GM19043 (cell line): ENCODE results near the gene RANBP17.
"Not testable (repeated sequence)": the region's sequence is repeated elsewhere in the genome, so short reads cannot be mapped to it uniquely, and the experiment has no call there.

Source experiments
- ATAC-seq: cut with Tn5 transposase; IDR thresholded peaks from one replicate; pipeline ENCODE4 v1.9.1; 2021; ENCODE audit warnings: low read depth; ENCODE audit not compliant: unreplicated experiment

Gene RANBP17

DNA sequence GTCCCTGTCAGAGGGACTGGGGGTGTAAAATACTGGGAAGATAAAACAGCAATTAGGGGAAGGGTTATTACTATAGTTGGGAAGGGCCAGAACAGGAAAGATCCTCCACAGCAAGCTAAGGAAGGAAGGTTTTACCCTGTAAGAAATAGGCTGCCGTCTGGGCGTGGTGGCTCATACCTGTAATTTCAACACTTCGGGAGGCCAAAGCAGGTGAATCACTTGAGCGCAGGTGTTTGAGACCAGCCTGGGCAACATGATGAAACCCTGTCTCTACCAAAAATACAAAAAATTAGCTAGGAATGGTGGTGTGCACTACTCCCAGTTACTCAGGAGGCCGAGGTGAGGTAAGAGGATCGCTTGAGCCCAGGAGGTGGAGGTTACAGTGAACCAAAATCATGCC, 282.1 kb downstream of the RANBP17 start:
- no peak for ATAC-seq

DNA sequence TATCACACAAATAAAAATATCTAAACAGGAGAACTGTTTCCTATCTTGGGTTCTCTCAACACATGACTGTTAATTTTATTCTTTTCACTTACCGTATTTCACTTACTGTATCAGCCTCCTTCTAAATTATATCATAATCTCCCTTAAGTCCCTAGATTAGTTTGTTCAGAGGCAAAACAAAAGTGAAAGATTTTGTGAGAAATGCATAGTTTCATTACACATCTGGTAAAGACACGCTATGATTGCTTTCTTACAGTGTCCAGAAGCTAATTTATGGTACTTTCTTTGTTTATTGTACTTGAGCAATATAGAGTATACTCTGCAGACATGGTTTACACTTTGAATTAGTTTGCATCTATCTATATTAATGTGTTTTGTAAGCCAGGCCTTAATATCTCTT, 287.5 kb downstream of the RANBP17 start:
- ATAC-seq: no peak

DNA sequence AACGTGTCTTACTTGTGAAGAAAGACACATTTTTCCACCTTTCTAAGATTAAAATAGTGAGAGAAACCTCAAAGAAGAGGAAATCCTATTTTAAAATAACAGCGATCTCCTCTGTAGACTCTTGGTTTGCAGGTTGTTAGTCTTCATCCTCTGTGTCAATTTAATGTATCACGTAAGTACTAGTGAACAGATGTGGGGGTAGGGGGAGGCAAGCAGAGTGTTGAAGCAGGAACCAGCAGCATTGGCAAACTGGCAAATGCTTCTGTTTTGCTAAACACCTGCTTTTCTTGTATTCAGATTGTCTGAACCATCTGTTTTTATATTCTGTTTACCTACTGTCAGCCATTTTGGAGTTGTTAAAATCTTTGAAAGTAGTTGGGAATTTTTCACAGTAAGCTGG, 288.0 kb downstream of the RANBP17 start:
- no peak for ATAC-seq

DNA sequence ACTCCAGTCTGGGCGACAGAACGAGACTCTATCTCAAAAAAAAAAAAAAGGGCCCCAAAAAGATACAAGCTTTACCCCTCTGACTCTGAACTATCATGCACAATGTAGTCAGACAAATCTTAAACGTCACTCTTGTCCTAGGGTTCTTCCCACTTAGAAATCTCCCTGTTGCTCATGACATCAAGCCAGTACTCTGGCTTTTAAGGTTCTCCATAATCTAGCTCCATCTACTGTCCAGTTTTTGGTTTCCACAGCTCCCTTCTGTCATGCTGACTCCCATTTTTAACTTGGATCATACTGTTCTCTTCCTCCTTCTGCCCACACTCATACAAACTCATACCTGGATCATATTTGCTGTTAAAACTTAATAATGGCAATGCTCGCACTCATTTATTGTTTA, 290.6 kb downstream of the RANBP17 start:
- ATAC-seq: no peak

DNA sequence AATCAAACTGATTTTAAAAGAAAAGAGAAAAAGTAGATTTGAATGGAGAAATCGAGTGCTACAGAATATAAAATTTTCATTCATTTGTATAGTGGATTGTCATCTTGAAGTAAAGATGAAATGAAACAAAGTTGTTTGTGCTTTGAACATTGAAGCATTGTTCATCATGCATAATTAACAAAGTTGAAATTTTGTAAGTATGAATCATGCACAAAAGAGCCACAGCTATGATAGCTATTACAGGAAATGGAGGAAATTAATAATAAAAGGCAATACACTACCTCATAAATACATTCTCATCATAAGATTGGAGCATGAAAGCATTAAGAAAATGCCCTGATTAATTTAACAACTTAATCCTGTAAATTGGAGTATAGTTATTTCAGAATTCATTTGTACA, 293.8 kb downstream of the RANBP17 start:
- ATAC-seq: no peak

DNA sequence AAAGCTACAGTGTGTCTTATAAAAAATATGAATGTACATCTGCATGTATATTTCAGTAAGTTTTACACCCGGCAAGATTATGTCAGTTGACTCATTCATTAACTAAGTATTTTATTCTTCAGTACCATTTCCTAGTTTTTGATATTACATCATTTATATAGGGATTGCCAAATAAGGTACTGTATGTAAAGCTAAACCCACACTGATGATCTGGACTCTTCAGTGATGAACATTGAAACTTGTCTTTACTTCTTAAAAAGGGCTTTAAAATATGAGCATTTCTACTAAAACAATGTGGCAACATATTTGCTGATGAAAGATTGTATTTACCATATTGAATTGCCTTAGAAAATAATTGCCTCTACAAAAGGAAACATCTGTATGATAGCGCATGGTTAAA, 295.5 kb downstream of the RANBP17 start:
- ATAC-seq: no peak

DNA sequence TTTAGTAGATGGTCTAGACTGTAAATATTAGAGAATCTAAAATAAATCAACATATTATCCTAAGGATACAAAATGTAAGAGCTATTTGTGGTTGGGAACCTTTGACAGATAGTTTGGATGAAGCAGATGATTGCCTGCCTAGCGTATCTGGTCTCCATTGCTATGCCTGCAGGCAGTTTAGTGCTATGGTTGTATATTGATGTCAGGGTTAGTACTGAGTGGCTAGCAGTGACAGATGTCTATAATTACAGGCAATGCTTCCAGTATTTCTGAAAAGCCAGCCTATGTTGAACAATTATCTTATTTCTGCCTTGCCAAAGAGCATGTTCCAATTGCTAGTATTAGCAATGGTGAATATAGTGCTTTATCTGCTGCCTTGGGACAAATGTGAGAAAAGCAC, 296.0 kb downstream of the RANBP17 start:
- no peak for ATAC-seq

DNA sequence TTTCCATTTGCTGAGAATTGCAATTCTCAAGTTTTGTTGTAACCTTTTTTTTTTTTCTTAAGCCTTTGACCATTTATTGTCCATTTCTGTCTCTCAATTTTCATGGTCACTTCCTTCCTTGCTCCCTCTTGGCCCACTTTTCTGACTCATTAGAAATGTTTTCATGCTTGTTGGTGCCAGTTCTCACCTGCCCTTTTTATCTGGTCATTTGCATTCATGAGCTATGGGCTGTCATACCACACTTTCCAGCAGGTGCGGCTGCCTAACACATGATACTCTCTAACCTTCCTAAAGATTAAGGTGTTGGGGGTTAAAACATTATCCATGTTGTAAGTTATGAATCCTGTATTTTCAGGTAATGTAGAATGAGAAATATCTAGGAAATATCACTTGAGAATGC, 296.8 kb downstream of the RANBP17 start:
- no peak for ATAC-seq

DNA sequence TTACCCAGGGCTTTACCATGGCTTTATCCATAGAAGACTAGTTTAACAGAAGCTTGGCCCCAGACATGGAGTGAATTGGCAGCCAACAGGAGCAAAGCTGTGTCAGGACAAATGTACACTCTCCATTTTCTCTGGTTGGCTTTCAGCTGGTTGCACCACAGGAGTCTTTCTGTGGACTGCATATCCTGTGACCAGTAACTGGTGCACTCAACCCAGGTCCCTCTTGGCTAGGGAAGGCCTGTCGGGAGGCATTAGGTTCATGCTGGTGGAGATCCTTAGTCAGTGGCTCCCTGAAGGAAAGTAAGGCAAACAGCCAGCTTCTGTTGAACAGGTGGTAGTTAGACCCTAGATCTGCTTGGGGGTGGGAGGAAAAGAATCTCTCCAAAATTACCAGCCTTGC, 300.3 kb downstream of the RANBP17 start:
- no peak for ATAC-seq

DNA sequence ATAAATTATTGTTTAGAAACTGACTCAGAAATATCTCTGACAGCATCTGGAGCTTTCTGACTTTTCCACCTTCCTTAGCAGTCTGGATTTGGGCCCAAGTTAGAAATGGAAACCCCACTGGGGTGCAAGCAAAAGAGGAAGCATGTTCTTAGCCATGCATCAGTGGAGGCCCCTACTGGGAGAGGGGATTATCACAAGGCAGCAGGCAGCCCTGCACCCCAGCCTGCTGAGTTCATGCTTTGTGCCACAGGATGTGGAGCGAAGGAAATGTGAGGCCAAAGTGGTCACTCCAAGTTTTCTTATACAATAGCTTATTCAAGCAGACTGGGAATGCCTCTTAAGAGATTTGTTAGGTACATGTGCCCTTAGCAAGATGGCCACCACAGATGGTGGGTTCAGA, 300.8 kb downstream of the RANBP17 start:
- ATAC-seq: no peak

DNA sequence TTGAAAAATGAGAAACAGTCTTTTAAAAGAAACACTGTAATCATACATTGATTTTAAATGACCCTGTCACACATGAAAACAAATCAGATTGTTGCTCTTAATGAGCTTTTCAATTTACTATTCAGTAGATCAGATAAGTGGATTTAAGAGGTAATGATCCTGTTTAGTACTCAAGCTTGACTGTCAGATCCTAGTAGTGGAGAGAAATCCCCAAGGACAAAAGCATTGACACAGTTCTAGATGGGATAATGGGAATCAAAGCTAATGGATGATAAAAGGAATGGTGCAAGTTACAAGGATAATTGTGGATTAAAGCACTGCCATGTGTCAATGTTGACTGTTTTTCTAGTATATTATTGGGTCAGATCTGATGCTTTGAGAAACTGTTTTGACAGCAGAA, 304.9 kb downstream of the RANBP17 start:
- ATAC-seq: no peak

DNA sequence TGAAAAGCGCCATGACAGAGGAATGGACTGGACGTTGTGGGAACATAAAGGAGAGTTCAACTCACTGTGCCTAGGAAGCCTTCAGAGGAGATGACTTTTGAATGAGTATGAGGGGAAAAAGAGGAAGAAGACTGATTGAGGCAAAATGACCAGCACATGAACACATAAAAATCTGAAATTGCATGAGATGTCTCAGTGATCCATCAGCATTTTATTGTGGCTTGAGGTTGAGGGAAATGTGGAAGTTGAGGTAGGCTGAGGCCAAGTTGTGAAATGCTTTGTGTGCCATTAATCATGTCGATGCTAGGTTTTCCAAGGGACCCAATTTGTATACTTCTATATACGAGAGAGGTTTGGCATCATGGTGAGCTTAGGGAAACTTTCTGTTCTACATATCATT, 306.4 kb downstream of the RANBP17 start:
- ATAC-seq: no peak

DNA sequence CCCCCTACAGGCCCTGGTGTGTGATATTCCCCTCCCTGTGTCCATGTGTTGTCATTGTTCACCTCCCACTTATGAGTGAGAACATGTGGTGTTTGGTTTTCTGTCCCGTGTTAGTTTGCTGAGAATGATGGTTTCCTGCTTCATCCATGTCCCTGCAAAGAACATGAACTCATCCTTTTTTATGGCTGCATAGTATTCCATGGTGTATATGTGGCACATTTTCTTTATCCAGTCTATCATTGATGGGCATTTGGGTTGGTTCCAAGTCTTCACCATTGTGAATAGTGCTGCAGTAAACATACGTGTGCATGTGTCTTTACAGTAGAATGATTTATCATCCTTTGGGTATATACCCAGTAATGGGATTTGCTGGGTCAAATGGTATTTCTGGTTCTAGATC, 313.1 kb downstream of the RANBP17 start:
- not testable (repeated sequence) for ATAC-seq

DNA sequence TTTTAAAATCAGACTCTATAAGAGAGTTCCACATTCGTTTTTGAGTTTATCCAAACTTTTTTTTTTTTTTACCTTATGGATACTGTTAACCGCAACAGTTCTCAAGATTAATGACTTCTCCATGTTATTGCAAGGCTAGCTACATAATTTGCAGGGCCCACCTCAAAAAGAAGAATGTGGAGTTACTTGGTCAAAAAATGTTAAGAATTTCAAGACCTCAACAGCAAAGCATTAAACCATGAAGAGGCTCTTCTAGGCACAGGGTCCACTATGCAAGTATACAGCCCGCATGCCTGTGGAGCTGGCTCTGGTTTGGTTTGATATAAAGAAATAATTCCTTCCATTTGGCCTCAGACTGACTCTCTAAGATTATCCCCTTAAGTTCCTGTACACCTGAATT, 313.9 kb downstream of the RANBP17 start:
- no peak for ATAC-seq

DNA sequence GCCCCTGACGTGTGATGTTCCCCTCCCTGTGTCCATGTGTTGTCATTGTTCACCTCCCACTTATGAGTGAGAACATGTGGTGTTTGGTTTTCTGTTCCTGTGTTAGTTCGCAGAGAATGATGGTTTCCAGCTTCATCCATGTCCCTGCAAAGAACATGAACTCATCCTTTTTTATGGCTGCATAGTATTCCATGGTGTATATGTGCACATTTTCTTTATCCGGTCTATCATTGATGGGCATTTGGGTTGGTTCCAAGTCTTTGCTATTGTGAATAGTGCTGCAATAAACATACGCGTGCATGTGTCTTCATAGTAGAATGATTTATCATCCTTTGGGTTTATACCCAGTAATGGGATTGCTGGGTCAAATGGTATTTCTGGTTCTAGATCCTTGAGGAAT, 316.4 kb downstream of the RANBP17 start:
- ATAC-seq: not testable (repeated sequence)

DNA sequence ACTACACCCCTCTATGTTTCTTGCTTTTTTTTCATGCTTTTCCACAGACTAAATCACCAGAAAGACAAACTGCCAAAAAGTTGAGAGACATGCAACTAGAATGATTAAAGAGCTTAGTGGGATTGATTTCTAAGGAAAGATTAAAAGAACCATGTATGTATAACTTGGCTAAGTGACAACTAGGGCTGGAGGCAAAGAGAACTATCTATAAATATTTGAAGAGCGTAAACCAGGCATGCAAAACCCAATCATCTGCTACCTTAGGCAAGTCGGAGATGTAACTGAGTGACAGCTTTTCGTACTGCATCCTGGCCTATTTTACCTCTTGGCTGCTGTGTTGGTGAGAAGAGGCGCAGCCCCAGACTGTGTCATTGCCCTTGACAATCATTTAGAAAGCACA, 326.2 kb downstream of the RANBP17 start:
- no peak for ATAC-seq

DNA sequence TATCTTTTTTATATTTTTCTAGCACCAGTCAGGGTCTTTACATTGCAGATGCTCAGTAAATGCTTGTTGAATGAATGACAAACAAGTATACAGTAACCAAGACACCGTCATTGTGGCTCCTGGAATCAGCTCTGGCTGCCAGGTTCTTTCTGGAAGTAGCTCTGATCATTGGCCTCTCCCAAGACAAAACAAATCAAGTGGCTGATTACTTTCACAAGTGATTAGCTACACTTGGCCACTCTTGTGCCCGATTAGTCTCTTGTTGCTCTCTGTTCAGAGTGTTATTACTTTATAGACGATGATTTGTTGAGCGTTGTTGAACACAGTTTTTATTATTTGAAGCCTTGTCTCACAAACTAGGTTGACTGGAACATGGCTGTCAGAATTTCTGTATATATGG, 327.6 kb downstream of the RANBP17 start:
- no peak for ATAC-seq

DNA sequence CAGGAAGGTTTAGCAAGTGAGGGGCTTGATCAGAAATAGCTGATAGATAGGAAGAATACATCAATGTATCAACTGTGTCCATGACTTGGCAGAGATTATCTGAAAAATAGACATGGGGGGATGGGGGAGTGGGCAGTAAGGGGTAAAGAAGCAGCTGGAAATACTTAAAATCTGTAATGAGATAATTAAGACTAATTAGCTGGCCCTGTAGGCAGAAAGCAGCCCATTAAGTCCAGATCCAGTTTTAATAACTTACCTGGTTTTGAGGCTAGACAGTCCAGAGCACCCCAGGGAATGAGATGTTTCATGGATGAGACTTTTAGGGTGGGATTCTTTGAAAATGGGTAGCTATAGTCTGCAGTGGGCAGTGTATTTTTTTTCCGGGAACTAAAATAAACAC, 330.3 kb downstream of the RANBP17 start:
- ATAC-seq: no peak

DNA sequence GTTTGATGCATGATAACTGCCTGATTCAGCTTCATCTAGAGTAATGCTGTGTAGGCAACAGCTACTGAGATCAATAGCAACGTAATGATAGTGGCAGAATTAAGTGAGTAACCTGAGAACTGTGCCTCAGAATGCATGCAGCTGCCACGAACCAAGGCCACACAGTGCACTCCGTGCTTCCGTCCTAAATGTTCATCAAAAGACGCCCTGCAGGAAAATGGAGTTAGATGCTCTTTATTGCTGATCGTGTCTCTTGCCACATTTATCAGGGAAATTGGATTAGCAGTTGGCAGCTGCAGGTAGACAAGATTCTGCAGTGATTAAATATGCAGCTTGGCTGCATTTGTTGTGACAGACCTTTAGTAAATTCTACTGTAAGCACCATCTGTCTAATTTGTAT, 339.5 kb downstream of the RANBP17 start:
- ATAC-seq: no peak

DNA sequence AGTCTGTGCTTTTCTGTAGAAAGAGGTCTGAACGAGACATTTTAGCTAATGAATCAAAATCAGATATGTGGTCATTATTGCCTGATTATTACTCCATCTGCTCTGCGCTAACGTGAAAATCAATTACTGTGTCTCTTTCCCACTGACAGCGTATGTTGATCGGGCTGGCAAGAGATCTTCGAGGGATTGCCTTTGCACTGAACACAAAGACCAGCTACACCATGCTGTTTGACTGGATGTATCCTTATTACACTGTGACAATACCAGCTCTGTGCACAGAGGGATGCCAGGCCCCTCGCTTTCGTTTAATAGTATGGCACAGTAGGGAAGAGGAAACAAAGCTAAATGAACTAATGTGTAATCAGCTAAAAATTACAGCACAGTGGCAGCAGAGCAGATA, 343.6 kb downstream of the RANBP17 start:
- ATAC-seq: no peak

DNA sequence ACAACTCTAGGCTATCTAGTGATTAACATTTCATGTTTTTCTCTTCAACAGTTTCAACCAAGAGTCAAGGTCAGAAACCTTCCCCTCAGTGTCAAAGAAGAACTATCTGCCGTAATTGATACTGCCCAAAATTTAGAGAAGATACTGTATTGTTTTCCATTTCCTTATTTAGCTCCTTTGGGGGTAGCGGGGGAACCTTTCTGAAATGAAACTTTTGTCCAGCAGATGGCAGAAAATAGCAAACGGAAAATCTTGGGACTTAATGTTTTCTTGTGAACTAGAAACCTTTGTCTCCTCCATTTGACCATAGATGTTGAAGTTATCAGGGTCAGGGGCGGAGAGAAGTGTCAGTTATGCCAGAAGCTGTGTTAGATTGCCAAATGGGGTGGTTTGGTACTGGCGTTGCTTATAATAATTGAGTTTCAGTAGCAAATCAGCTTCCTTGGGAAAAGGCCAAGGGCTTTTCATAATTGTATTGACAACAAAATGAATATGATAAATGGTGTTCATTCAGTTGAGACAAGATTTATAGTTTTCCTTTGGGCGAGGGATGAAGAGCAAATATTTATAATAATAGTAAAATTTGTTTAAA, 345.5 kb downstream of the RANBP17 start:
- ATAC-seq: no peak

DNA sequence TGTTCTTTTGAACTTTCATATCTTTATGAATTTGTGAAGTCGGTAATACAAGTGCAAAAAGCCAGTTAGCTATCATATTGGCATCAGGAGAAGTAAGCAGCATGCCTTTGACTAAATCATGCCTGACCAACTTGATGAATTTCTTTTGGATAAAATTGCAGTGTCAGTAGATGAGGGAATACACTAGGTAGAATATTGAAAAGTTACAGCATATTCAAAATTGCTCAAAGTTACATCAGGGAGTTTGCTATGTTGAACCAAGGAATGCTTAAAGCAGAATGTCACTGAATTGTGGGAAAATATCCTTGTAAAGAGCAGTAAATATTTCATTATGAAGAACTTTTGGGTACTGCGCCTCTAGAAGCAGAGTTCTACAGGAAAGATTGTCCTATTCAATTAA, 360.1 kb downstream of the RANBP17 start:
- no peak for ATAC-seq

DNA sequence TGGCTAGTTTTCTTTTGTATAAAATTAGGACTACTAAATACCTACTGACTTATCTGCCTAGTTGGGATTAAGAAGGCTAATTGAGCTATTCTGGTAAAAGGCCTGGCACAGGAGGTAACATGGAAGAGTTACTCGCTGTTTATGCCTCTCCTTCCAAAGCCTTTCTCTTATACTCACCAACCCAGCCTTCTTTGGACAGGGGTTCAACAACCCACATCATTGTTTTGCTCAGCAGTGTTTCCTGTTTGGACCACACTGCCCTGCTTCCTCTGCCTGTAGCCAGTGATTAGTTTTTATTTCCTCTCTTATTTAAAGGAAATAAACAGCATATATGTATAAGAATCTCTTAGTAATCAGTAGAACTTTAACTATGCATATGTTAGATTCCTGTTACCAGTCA, 362.1 kb downstream of the RANBP17 start:
- no peak for ATAC-seq
